ENCODE results near the gene HID1.

Gene HID1

GRCh38 chr17:74964988-74965622, 7.5 kb downstream of the HID1 start:
- no peak for DNase-seq

GRCh38 chr17:74964246-74964761, 8.3 kb downstream of the HID1 start:
- no peak for DNase-seq

- no peak for DNase-seq
These were observed 8.9 kb downstream of the HID1 start for GRCh38 chr17:74963656-74964055.

GRCh38 chr17:74962622-74963394, 9.8 kb downstream of the HID1 start:
- no peak for DNase-seq

DNA sequence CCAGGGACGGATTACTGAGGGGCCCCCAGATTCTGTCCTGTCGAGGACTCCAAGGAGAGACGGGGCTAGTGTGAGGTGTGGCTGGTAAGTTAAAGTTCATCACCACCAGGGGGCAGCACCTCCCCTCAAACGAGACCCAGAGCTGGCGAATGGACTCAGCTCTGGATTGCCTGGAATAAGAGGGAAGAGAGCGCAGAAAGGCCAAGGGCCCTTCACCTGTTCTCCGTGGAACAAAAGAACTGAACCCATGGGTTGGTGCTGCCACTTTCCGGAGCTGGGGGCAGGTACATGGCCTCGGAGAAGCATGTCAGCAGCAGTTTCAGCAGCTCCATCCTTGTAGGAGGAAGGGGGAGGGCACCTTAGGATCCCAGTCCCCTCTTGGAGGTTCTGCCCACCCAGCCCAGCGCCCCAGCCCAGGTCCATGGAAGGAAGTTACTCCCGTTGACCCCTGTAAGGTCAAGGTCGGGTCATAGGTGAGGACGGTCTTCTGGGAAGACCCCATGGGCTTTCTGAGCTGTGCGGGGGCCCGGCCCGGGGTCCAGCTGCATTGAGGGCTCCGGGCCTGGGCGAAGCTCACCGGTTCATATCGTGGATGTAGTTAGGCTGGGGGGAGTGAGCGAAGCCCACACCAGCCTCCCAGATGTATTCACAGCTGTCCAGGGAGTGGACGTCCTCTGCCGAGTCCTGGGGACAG, 10.8 kb downstream of the HID1 start:
- DNase-seq = peak; percentile 88

DNA sequence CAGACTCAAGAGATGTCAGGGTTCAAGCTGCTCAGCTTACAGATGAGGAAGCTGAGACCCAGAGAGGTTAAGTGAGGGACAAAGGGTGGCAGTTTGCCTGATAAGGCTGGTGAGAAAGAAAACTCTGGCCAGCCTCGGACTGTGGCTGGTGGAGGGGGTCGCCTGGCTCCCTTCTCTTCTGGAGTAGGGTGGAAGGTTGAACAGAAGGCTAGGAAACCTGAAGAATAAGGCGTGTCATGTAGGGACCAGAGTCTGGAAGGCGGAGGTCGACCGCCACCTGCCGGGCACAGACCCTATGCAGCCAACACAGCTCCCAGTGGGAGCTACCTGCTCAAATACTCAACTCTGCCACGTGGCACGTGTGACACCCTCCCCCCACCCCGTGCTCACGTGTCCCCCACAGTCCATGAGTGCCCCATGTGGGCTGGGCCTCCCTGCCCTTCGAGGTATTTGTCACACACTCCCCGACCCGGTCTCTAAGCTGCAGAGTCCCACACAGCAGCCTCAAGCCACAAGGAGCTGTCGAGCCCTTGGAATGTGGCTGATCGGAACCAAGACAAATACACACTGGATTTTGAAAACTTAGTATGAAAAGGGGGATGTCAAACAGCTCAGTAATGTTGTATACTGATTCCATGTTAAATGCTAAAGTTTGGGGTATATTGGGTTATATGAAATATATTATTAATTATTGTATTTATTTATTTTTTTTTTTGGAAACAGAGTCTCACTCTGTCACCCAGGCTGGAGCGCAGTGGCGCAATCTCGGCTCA, 11.8 kb downstream of the HID1 start:
- peak; percentile 59 for DNase-seq

DNA sequence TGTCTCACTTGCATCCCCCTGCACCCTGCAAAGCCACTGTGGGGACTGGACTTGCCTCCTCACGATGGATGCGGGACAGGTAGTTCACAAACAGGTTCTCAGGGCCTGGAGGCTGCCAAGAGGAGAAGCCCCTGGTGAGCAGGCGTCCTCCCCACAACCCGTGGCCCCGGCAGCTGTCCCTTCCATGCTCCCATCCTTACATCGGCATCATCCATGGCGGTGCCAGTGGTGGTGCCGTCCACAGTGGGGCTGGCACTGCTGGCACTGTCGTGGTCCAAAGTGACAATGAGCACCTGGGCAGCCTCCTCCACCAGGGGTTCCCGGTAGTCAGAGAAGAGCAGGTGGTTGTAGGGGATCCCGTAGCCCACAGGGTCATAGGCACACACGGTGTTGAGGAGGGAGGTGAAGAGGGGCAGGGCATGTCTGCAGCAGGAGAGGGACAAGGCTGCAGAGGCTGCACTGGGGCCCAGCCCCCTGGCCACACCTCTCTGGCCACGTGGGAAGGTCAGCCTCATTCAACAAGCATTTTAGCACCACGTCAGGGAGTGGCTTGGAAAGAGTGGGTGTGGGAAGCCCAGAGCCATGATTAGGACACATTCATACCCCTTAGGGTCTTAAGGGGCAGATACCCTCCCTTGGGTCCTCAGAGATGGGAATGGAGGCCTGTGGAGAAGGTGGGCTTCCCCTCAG, 12.6 kb downstream of the HID1 start:
- no peak for DNase-seq

GRCh38 chr17:74957935-74958740, 14.4 kb downstream of the HID1 start:
- peak; percentile 72 for DNase-seq

GRCh38 chr17:74956093-74956492, 16.5 kb downstream of the HID1 start:
- DNase-seq = no peak

- no peak for DNase-seq
These were observed 17.7 kb downstream of the HID1 start for GRCh38 chr17:74954665-74955421.

- DNase-seq = no peak
These were observed 18.4 kb downstream of the HID1 start for GRCh38 chr17:74954115-74954514.

DNA sequence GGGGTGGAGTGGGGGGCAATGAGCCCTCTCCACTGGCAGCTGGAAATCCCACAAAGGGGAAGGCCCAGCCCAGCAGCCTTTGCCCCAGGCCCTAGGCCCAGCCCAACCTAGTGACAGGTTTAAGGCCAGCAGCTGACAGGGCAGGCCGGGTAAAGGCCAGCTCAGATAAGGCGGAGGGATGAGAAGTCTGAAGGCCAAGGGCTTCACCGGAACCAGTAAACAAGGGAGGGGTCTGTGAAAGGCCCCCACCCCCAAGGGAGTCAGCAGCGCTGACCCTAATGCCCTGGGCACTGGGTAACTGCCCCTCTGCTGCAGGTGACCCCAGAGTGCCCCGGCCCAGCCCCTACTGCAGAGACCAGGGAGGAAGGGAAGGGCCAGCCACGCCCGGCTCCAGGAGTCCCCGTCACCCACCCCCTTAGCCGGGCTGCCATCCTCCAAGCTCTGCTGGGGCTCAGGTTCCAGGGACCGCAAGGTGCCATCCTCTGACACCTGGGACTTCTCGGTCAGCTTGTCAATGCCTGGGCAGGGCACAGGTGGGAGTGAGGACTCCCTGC, 19.3 kb downstream of the HID1 start:
- no peak for DNase-seq

- DNase-seq = no peak
These were observed 20.0 kb downstream of the HID1 start for GRCh38 chr17:74952431-74953133.

DNA sequence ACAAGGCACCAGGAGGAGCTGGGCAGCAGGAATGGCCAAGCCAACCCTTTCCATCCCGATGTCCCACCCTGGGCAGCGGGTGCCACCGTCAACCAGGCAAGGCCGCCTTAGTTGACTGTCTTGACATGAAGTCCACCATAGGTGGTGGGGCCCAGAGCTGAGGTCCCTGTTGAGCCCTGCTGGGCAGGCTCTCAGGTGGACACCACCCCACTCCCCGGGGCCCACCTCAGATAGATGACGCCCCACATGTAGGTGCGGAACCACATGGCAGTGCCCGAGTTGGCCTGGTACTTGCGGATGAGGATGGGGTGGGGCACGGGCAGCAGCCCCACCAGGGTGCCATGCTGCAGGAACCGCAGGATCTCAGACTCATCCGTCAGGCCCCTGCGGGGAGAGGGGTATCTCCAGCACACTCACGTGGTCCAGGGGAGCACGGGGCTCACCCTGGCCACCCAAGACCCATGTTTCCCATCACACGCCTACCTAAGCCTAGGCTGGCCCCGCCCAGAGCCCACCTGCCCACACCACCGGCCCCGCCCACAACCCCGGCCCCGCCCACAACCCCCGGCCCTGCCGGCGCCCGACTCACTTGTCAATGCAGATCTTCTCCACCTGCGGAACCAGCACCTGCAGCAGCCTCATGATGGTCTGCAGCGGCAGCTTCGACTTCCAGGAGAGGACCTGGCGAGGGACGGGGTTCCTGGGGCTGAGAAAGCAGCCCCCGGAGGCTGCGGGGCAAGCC, 20.7 kb downstream of the HID1 start:
- DNase-seq = no peak

GRCh38 chr17:74951065-74951464, 21.5 kb downstream of the HID1 start:
- no peak for DNase-seq

DNA sequence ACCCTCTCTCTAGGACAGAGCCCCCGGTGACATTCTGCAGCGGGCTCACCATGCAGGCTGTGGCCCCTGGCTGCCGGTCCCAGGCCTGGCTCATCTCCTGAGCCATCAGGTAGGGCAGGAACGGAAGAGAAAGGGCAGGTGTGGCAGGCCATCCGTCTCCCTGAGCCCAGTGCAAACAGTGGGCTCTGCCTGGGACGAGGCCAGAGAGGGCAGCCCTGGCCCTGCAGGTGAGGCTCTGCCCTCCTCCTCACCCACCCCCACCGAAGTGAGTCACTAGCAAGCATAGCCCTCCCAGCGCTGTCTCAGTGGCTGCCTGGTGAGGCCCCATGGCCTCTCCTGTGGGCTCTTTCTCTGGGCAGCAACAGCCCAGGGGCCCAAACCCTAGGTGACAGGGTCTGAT, 22.4 kb downstream of the HID1 start:
- no peak for DNase-seq

DNA sequence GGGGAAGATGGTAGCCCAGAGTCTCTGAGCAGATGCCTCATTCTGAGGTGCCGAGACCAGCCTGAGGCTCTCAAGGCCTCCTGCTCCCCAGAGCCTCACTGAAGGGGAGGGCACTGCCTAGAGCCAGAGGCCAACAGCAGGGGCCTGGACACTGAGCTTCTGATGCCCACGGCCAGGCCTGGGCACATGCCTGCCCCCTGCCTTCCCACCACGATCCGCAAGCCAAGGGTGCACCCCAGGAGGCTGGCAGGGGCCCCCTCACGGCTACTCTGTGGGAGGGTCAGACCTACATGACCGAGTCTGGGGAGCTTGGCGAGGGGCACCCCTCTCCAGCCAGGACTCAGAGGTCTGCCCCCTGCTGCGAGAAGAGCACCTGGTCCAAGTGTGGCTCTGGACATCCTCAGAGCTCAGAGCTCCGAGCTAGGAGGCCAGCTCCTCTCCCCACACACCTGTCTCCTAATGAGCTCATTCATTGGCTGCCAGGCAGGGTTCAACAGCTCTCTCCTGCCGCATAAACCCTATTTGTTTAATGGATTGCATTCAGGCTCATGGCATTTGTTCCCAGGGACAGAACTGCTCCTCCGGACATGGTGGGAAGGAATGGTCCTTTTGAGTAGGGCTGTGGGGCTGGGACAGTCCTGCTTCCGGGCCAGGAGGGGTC, 23.0 kb downstream of the HID1 start:
- DNase-seq = no peak

DNA sequence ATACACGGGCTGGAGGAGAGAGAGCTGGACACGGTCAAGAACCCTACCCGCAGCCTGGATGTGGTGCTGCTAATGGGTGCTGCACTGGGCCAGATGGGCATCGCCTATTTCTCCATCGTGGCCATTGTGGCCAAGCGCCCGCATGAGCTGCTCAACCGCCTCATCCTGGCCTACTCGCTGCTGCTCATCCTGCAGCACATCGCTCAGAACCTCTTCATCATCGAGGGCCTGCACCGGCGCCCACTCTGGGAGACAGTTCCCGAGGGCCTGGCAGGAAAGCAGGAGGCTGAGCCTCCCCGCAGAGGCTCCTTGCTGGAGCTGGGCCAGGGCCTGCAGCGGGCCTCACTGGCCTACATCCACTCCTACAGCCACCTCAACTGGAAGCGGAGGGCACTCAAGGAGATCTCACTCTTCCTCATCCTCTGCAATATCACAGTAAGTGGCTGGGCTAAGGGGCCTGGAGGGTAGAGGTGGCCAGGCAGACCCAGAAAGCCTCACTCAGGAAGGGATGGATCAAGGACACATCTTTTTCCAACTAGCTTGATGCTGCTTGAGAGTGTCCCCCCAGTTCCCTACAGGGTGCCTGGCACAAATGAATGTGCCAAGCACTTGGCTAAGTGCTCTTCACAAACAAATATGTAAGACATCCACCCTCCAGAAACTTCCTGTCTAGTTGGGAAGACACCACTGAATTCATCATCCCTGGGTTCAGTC, 25.4 kb downstream of the HID1 start:
- no peak for DNase-seq

Measured in left hindlimb (tissue), 1 donor.